Mucosa of gallbladder (tissue), 1 donor: ENCODE results near the gene SIMC1. TPM values are rescaled to one million over a fixed set of nuclear protein-coding genes. Genes with fewer than 3 reads are reported as not detected.

Source experiments
- DNase-seq: peaks from one replicate; pipeline ENCODE4 v3.0.0-alpha.2; 2020; ENCODE audit warnings: low spot score
- total RNA-seq: library from RNA; stranded (reverse); gene quantifications from one replicate; pipeline ENCODE4 v1.2.1, GENCODE V29; 2021
- donor health status: DM: no; HTN: no; CAD: no.

The SIMC1 gene
- total RNA-seq, 1 donor from 2014 or later: 23.3 TPM

- DNase-seq: peak; percentile 97
These were observed 123.4 kb downstream of the SIMC1 start, which contains the start of gene KIAA1191 for GRCh38 chr5:176361437-176362232. Gene KIAA1191, minus strand, starts transcription at chr5:176361764. Its CDS starts 2,256 bp downstream, at chr5:176359508.

- DNase-seq: no peak
These were observed 123.9 kb downstream of the SIMC1 start for GRCh38 chr5:176362233-176362490.

- no peak for DNase-seq
These were observed 126.6 kb downstream of the SIMC1 start for GRCh38 chr5:176364765-176365350.

- DNase-seq: peak; percentile 12
These were observed 127.4 kb downstream of the SIMC1 start, which contains the start of gene ARL10 for GRCh38 chr5:176365351-176366231. Gene ARL10, plus strand, starts transcription at chr5:176365487. Its CDS starts 77 bp downstream, at chr5:176365564.

GRCh38 chr5:176366232-176366894, 128.1 kb downstream of the SIMC1 start:
- DNase-seq: no peak

GRCh38 chr5:176368726-176369125, 130.5 kb downstream of the SIMC1 start:
- no peak for DNase-seq

- DNase-seq: no peak
These were observed 131.9 kb downstream of the SIMC1 start for GRCh38 chr5:176369934-176370711.

GRCh38 chr5:176371621-176372539, 133.7 kb downstream of the SIMC1 start:
- no peak for DNase-seq

GRCh38 chr5:176373100-176373818, 135.0 kb downstream of the SIMC1 start:
- no peak for DNase-seq

- no peak for DNase-seq
These were observed 141.7 kb downstream of the SIMC1 start for GRCh38 chr5:176379881-176380280.

- DNase-seq: no peak
These were observed 143.2 kb downstream of the SIMC1 start for GRCh38 chr5:176381423-176381822.

- no peak for DNase-seq
These were observed 143.8 kb downstream of the SIMC1 start for GRCh38 chr5:176381979-176382378.

GRCh38 chr5:176382721-176383120, 144.5 kb downstream of the SIMC1 start:
- no peak for DNase-seq

- DNase-seq: no peak
These were observed 145.2 kb downstream of the SIMC1 start for GRCh38 chr5:176383248-176383905.

- DNase-seq: no peak
These were observed 145.7 kb downstream of the SIMC1 start for GRCh38 chr5:176383961-176384360.

GRCh38 chr5:176384366-176384930, 146.2 kb downstream of the SIMC1 start:
- DNase-seq: no peak

GRCh38 chr5:176384991-176385390, 146.8 kb downstream of the SIMC1 start:
- no peak for DNase-seq

- no peak for DNase-seq
These were observed 148.3 kb downstream of the SIMC1 start for GRCh38 chr5:176386491-176386890.
